ENCODE data around the gene DENND4C.
A peak's percentile ranks its signal among the peaks of the same experiment; 100 is the strongest.
"Not testable (repeated sequence)": the region's sequence is repeated elsewhere in the genome, so short reads cannot be mapped to it uniquely, and the experiment has no call there.

The DENND4C gene

GRCh38 chr9:19230355-19231125 lies at the start of gene DENND4C:
Gene DENND4C, plus strand, starts transcription at chr9:19230693. Its CDS starts 45,482 bp downstream, at chr9:19276175.
- peak; percentile 90 for DNase-seq

- DNase-seq = no peak
Measured at GRCh38 chr9:19180991-19181390, 49.5 kb upstream of the DENND4C start.

GRCh38 chr9:19181561-19181960 lies 48.9 kb upstream of the DENND4C start:
- no peak for DNase-seq

- no peak for DNase-seq
Measured at GRCh38 chr9:19184144-19184917, 46.2 kb upstream of the DENND4C start.

GRCh38 chr9:19185191-19185590 lies 45.3 kb upstream of the DENND4C start:
- no peak for DNase-seq

GRCh38 chr9:19186232-19186631 lies 44.3 kb upstream of the DENND4C start:
- DNase-seq = no peak

- no peak for DNase-seq
Measured at GRCh38 chr9:19188771-19189170, 41.7 kb upstream of the DENND4C start.

GRCh38 chr9:19192202-19193028 lies 38.1 kb upstream of the DENND4C start:
- no peak for DNase-seq

- no peak for DNase-seq
Measured at GRCh38 chr9:19193029-19193324, 37.5 kb upstream of the DENND4C start.

- not testable (repeated sequence) for DNase-seq
Measured at GRCh38 chr9:19193358-19193973, 37.0 kb upstream of the DENND4C start.

- no peak for DNase-seq
Measured at GRCh38 chr9:19198406-19198805, 32.1 kb upstream of the DENND4C start.

- no peak for DNase-seq
Measured at GRCh38 chr9:19199012-19199411, 31.5 kb upstream of the DENND4C start.

- DNase-seq = no peak
Measured at GRCh38 chr9:19200229-19200628, 30.3 kb upstream of the DENND4C start.

GRCh38 chr9:19201899-19202891 lies 28.3 kb upstream of the DENND4C start:
- DNase-seq = no peak

GRCh38 chr9:19203058-19203457 lies 27.4 kb upstream of the DENND4C start:
- DNase-seq = no peak

GRCh38 chr9:19208653-19209052 lies 21.8 kb upstream of the DENND4C start:
- DNase-seq = no peak

- DNase-seq = no peak
Measured at GRCh38 chr9:19209188-19209587, 21.3 kb upstream of the DENND4C start.

- DNase-seq = no peak
Measured at GRCh38 chr9:19213823-19214222, 16.7 kb upstream of the DENND4C start.

GRCh38 chr9:19216466-19216865 lies 14.0 kb upstream of the DENND4C start:
- DNase-seq = no peak

- no peak for DNase-seq
Measured at GRCh38 chr9:19221326-19221725, 9.2 kb upstream of the DENND4C start.

- no peak for DNase-seq
Measured at GRCh38 chr9:19223724-19224123, 6.8 kb upstream of the DENND4C start.

- no peak for DNase-seq
Measured at GRCh38 chr9:19224563-19224962, 5.9 kb upstream of the DENND4C start.

Data from NCI-H1092 (cell line).